ENCODE results near the gene TNFSF13. TPM values are rescaled to one million over a fixed set of nuclear protein-coding genes. Genes with fewer than 3 reads are reported as not detected.
A peak's percentile ranks its signal among the peaks of the same experiment; 100 is the strongest.

Gene TNFSF13
- total RNA-seq, 2 experiments from 2014 or later = 4.0 to 6.9 TPM

- POLR2A ChIA-PET = interaction anchor here (0.9 to 12.0 kb wide), 5 partner anchors 9 to 257 kb away, joined by 5 to 195 read pairs (median 71); partner anchors contain the start of genes CD68, MPDU1, SENP3 and SOX15
- peaks cover 1% of the 10 kb centered on the region for H3K27me3 Mint-ChIP-seq
- ATAC-seq (no peak), DNase-seq (no peak)
- peak overlapping the region; percentile 79 for H3K27ac Mint-ChIP-seq
- CTCF ChIA-PET = interaction anchor here (0.9 to 3.5 kb wide), 5 partner anchors 9 to 134 kb away, joined by 3 to 28 read pairs (median 4); partner anchors contain the start of genes SENP3 and TP53
- intact Hi-C loops (cut with micrococcal nuclease) = loop anchor here (10.0 kb wide), 1 partner anchor 284 kb away; the partner anchor contains the start of genes CYB5D1, NAA38 and TMEM88
- peaks cover 28% of the 10 kb centered on the region for H3K4me1 Mint-ChIP-seq (ENCODE audit: low read depth)
- H3K4me3 Mint-ChIP-seq = no peak overlapping the region
- peaks cover 68% of the 10 kb centered on the region for H3K36me3 Mint-ChIP-seq (ENCODE audit: low read depth)
- no peak for TF ChIP-seq CTCF (IDR thresholded peaks at IDR 0.05)
- no peaks in the 10 kb centered on the region for H3K9me3 Mint-ChIP-seq
These were observed 11.8 kb downstream of the TNFSF13 start for GRCh38 chr17:7570351-7570750.

DNA sequence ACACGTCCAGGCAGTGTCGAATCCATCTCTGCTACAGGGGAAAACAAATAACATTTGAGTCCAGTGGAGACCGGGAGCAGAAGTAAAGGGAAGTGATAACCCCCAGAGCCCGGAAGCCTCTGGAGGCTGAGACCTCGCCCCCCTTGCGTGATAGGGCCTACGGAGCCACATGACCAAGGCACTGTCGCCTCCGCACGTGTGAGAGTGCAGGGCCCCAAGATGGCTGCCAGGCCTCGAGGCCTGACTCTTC is 13.7 kb downstream of the TNFSF13 start:
- Mint-ChIP-seq H3K27ac (peak overlapping the region; percentile 100), H3K27me3 (peaks cover 1% of the 10 kb centered on the region), H3K36me3 (ENCODE audit: low read depth) (peaks cover 78% of the 10 kb centered on the region), H3K4me3 (peak overlapping the region; percentile 98), H3K9me3 (no peaks in the 10 kb centered on the region), H3K4me1 (ENCODE audit: low read depth) (peaks cover 43% of the 10 kb centered on the region)
- TF ChIP-seq CTCF (IDR thresholded peaks at IDR 0.05) = no peak
- no peak for DNase-seq
- POLR2A ChIA-PET = interaction anchor here (0.9 to 12.0 kb wide), 17 partner anchors 11 to 285 kb away, joined by 3 to 195 read pairs (median 4); partner anchors contain the start of genes CD68, CYB5D1, FXR2 and MPDU1
- CTCF ChIA-PET = interaction anchor here (1.4 to 3.5 kb wide), 2 partner anchors 11 to 17 kb away, joined by 4 to 28 read pairs; partner anchors contain the start of genes SENP3 and SOX15
- intact Hi-C loops (cut with micrococcal nuclease) = loop anchor here (10.0 kb wide), 1 partner anchor 283 kb away; the partner anchor contains the start of genes CYB5D1, NAA38 and TMEM88
- ATAC-seq = no peak

GRCh38 chr17:7572588-7573323 is 14.2 kb downstream of the TNFSF13 start:
- Mint-ChIP-seq H3K27me3 (peaks cover 1% of the 10 kb centered on the region), H3K9me3 (no peaks in the 10 kb centered on the region), H3K4me1 (ENCODE audit: low read depth) (peaks cover 45% of the 10 kb centered on the region), H3K36me3 (ENCODE audit: low read depth) (peaks cover 78% of the 10 kb centered on the region), H3K4me3 (peak overlapping the region; percentile 98), H3K27ac (peak overlapping the region; percentile 100)
- DNase-seq (peak; percentile 99), ATAC-seq (peak; percentile 92)
- intact Hi-C loops (cut with micrococcal nuclease) = loop anchor here (10.0 kb wide), 1 partner anchor 282 kb away; the partner anchor contains the start of genes CYB5D1, NAA38 and TMEM88
- CTCF ChIA-PET = interaction anchor here (1.0 to 3.5 kb wide), 2 partner anchors 12 to 16 kb away, joined by 3 to 28 read pairs; partner anchors contain the start of gene SENP3
- POLR2A ChIA-PET = interaction anchor here (0.7 to 12.0 kb wide), 23 partner anchors 11 to 285 kb away, joined by 3 to 195 read pairs (median 4); partner anchors contain the start of genes ACAP1, ATP1B2, CD68 and CYB5D1
- TF ChIP-seq CTCF (IDR thresholded peaks at IDR 0.05) = no peak

DNA sequence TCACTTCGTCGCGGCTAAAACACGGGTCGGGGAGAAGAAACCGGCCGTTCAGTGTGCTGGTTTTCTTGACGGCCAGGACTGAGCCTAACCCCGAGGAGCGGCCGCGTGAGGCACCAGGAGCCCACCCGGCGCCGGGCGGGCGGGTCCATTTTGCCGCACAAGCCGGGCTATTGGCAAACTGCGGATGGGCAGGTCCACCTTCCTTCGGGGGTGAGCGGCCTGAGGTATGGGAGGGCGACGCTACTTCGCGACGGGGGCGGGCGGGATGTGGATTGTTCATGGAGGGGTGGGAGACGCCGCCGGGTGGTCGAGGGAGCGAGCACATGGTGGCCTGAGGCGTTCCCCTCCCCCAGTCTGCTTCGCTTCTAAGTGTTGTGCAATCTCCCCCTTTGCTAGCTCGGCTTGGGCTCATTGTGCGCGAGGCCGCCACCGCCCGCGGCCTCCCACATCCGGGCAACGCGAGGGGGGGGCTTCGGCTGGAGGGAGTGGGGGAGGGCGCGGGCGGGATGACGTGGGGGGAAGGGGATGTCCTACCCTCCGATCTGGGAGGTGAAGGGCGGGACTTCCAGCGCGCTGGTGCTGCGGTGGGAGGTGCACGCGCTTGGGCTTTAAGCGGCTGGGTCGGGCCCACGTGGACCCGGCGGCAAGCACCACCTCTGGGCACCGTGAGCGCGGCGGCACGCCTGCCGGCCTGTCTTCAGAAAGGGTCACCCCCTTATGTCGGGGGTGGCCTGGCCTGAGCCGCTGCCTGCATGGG is 15.0 kb downstream of the TNFSF13 start:
- ATAC-seq = peak; percentile 43

More for the DNA sequence above, 15.0 kb downstream of the TNFSF13 start:
- Mint-ChIP-seq H3K4me1 (ENCODE audit: low read depth) (peaks cover 53% of the 10 kb centered on the region), H3K27ac (peak overlapping the region; percentile 100), H3K9me3 (no peaks in the 10 kb centered on the region), H3K27me3 (peaks cover 1% of the 10 kb centered on the region), H3K36me3 (ENCODE audit: low read depth) (peaks cover 84% of the 10 kb centered on the region), H3K4me3 (peak overlapping the region; percentile 98)
- ChIA-PET POLR2A (interaction anchor here (0.7 to 12.0 kb wide), 32 partner anchors 8 to 354 kb away, joined by 3 to 195 read pairs (median 4); partner anchors contain the start of genes ACAP1, ATP1B2, CD68 and CYB5D1), CTCF (interaction anchor here (1.0 to 2.9 kb wide), 2 partner anchors 13 to 16 kb away, joined by 3 to 11 read pairs; partner anchors contain the start of gene SENP3)
- peak; percentile 94 for DNase-seq
- TF ChIP-seq CTCF (IDR thresholded peaks at IDR 0.05) = no peak
- intact Hi-C loops (cut with micrococcal nuclease) = loop anchor here (10.0 kb wide), 1 partner anchor 281 kb away; the partner anchor contains the start of genes CYB5D1, NAA38 and TMEM88

Measured in activated CD8-positive, alpha-beta T cell treated with anti-CD3 and anti-CD28 coated beads for 36 hours (primary cell).